Medulla oblongata (tissue), 1 donor: Measurements from ENCODE around the gene TCEAL4.
"Not testable (repeated sequence)": the region's sequence is repeated elsewhere in the genome, so short reads cannot be mapped to it uniquely, and the experiment has no call there.

ENCODE experiments used
- DNase-seq: peaks from one replicate; pipeline ENCODE4 v3.0.0-alpha.2; 2015; ENCODE audit errors: extremely low spot score

The TCEAL4 gene

DNA sequence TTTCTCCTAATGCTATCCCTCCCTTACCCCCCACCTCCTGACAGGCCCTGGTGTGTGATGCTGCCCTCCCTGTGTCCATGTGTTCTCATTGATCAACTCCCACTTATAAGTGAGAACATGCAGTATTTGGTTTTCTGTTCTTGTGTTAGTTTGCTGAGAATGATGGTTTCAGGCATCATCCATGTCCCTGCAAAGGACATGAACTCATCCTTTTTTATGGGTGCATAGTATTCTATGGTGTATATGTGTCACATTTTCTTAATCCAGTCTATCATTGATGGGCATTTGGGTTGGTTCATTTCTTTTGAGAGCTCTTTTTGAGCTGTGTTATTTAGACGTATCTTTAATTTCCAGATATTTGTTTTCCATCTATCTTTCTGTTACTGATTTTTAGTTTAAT is 7.0 kb downstream of the TCEAL4 start:
- DNase-seq = not testable (repeated sequence)

DNA sequence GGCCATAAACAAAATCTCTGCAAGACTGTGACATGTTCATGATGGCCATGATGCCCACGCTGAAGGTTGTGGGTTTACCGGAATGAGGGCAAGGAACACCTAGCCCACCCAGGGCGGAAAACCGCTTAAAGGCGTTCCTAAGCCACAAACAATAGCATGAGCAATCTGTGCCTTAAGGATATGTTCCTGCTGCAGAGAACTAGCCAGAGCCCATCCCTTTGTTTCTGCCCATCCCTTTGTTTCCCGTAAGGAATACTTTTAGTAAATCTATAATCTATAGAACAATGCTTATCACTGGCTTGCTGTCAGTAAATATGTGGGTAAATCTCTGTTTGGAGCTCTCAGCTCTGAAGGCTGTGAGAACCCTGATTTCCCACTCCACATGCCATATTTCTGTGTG is 9.9 kb downstream of the TCEAL4 start:
- not testable (repeated sequence) for DNase-seq

- DNase-seq = peak; percentile 54
Measured at GRCh38 chrX:103607364-103608305, 22.3 kb downstream of the TCEAL4 start, which contains the start of gene TCEAL3. TCEAL3 (plus strand) TSS chrX:103607963; CDS start chrX:103609065, 1,102 bp downstream.

DNA sequence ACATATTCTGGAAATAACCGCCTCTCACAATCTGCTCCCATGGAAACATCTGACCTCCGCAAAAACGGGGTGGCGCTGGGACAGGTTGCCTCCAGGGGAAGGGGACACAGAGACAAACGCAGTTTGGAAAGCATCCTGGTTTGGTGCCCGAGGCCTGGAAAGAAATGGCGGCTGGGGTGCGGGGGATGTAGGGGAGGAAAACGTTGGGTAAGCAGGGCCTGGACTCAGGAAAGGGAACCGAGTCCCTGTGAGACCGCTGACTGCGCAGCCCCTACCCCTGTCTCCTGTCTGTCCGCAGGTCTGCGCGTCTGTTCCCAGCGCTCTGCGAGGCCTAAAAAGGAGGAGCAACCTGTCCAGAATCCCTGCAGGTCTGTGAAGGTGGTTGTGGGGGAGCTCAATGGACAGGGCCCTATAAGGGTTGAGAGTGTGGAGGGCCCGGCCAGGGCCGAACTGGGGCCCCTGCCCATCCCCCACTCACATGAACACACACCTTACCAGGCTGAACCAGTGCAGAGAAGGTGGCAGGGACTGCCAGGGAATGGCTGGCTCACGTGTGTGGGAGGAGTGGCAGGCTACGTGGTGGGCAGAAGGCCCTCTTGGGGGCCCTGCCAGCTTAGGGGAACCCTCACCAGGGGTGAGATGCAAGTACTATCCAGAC is 23.1 kb downstream of the TCEAL4 start:
- peak; percentile 11 for DNase-seq

GRCh38 chrX:103610282-103610681 is 25.0 kb downstream of the TCEAL4 start:
- DNase-seq = no peak

GRCh38 chrX:103613362-103613890 is 28.1 kb downstream of the TCEAL4 start:
- no peak for DNase-seq

DNA sequence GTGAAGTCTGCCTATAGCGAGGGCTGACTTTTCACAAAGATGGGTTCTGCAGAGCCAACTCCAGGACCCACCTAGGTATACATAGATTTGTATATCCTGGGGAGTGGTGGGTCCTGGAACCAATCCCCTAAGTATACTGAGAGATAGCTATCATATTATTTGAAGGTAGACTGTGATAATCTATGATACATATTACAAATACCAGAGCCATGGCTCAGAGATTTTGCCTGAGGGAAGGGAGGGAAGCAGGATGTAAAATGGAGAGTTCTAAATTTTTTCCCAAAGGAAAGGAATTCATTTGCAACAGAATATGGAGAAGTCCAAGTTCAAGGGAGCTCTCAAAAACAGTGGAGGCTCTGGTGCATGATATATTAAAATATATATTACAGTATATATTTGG is 29.7 kb downstream of the TCEAL4 start:
- no peak for DNase-seq

DNA sequence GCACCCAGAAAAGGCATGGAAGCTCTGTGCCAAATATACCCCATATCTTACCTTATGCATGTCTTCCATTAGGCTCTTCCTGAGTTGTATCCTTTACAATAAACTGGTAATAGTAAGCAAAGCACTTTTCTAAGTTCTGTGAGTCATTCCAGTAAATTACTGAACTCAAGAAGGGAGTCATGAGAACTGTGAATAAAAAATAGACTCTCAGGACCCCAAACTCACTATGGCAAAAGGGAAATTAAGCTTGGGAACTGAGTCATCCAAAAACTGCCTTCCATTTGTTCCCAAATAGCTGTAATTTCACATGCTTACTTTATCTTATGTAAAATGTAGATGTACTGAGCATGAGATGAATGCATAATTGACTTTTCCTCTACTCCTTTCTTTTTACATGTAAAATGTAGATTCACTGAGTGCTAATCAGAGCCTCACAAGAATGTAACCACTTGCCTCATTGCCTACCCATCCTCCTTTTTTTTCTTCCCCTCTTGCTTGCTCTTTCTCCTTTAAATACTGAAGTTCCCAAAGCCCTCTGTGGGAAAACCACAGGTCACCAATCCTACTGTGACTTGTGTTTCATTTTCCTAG is 30.6 kb downstream of the TCEAL4 start:
- DNase-seq = no peak

- no peak for DNase-seq
Measured at GRCh38 chrX:103616676-103617186, 31.4 kb downstream of the TCEAL4 start.

GRCh38 chrX:103624111-103624510 is 38.8 kb downstream of the TCEAL4 start:
- no peak for DNase-seq

DNA sequence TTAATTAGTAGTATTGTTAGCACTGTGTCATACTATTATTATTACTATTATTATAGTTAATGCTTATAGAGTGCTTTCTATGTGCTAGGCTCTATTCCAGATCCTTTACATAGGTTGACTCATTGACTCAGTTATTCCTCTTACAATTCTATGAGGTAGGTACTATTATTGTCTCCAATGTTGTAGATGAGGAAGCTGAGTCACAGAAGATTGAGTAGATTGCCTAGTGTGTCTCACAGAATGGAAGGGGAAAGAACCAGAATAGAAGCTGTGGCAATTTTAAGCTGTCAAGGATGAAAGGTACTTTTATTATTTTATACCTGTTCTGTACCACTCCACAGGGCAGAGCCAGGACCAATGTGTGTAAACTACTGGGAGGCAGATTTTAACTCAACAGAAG is 41.5 kb downstream of the TCEAL4 start:
- no peak for DNase-seq

DNA sequence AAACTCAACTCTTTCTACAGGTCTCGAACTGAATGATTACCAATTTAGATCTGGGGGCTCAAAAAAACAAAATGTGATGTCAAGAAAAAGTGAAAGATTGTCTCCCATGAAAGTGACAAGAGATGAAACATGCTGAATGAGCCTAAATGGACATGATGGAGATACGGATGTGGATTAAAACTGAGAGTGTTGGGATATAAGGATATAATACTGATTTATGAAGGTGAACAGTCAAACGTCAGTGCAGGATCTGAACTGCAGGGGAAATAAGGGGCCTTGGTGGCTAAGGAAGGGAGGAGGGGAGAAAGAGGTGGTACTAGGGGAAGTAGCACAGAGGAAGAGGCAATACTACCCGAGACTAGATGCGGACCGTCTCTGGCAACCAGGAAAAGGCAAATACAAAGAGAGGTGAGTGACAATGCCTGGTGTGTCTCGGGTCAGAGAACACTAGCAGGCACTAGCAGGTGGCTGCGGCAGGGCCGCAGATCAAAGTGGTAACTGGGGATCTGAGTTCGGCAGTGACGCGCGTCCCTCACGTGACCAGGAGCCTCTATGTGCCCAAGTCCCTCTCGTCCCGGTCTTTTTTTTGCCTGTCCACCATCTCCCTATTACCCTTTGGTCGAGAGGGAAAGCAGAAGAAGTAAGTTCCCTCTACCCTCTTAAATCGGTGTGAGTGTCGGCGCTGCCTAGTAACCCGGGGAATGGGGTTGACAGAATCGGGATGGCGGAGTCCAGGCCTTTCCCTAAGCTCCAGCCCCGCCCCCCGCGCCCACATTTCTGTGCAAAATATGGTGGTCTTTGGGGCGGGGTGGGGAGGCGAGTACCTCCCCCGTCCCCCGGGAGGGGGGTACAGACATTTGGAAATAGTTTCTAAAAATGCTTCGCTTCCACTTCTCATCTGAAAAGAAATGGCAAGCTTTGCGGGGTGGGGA is 43.3 kb downstream of the TCEAL4 start, which contains the start of gene TCEAL1:
Gene TCEAL1, plus strand, starts transcription at position 590 of the 932 bp plus-strand sequence. CDS start 942 bp downstream, outside the sequence.
- peak; percentile 83 for DNase-seq

- DNase-seq = peak; percentile 79
Measured at GRCh38 chrX:103629318-103630170, 44.2 kb downstream of the TCEAL4 start.

- DNase-seq = no peak
Measured at GRCh38 chrX:103630171-103630511, 44.8 kb downstream of the TCEAL4 start.

GRCh38 chrX:103631145-103631544 is 45.8 kb downstream of the TCEAL4 start:
- DNase-seq = no peak

DNA sequence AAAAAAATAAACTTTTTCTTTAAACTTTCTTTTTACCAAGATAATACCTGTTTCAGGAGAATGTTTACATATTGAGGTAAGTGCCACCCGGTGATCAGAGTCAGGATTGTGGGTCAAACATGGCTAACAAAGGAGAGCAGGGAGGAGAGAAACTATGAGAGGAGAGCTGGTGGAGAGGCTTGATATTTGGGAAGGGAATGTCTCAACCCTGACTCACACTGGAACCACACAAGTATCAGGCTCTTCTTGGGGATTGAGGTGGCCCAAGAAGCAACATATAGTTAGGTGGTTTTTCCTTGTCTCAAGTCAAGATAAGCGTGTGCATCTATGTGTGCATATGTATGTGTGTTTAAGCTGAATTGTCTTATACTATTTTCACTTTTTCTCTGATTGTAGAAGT is 50.1 kb downstream of the TCEAL4 start:
- no peak for DNase-seq
